KMS-11 (cell line): ENCODE data around the gene G6PC1.

Experiments
- H2AFZ ChIP-seq: fragments of 200-600 bp; sonication (generic); 2 replicates; pipeline ENCODE4 v1.6.1; 2016; ENCODE audit warnings: antibody characterized with exemption, mixed run types, low read depth
- H3K27ac ChIP-seq: fragments of 200-600 bp; sonication (generic); 2 replicates; pipeline ENCODE4 v1.6.1; 2016; ENCODE audit warnings: mild to moderate bottlenecking, mixed run types
- H3K27me3 ChIP-seq: fragments of 200-600 bp; sonication (generic); 2 replicates; pipeline ENCODE4 v1.6.1; 2017; ENCODE audit warnings: mild to moderate bottlenecking, low read depth, mixed run types, moderate library complexity; ENCODE audit not compliant: insufficient read depth
- H3K36me3 ChIP-seq: fragments of 200-600 bp; sonication (generic); 2 replicates; pipeline ENCODE4 v1.6.1; 2017; ENCODE audit warnings: mild to moderate bottlenecking, mixed run types; ENCODE audit not compliant: insufficient read depth
- H3K4me1 ChIP-seq: fragments of 200-600 bp; sonication (generic); 2 replicates; pipeline ENCODE4 v1.6.1; 2016; ENCODE audit warnings: mild to moderate bottlenecking, low read depth, mixed run types; ENCODE audit not compliant: poor library complexity, severe bottlenecking
- H3K4me2 ChIP-seq: fragments of 200-600 bp; sonication (generic); 2 replicates; pipeline ENCODE4 v1.7.0; 2016; ENCODE audit warnings: mild to moderate bottlenecking, mixed run types
- H3K4me3 ChIP-seq: fragments of 200-600 bp; sonication (generic); IDR thresholded peaks from 2 replicates; pipeline ENCODE4 v1.6.1; 2017; ENCODE audit warnings: low read depth, low read length, mixed read lengths; ENCODE audit not compliant: insufficient read depth
- H3K79me2 ChIP-seq: fragments of 200-600 bp; sonication (generic); 2 replicates; pipeline ENCODE4 v1.6.1; 2016; ENCODE audit warnings: low read depth, mixed run types; ENCODE audit not compliant: insufficient read depth
- H3K9ac ChIP-seq: fragments of 200-600 bp; sonication (generic); 2 replicates; pipeline ENCODE4 v1.6.1; 2016; ENCODE audit warnings: mild to moderate bottlenecking, mixed run types
- H4K20me1 ChIP-seq: fragments of 200-600 bp; sonication (generic); 2 replicates; pipeline ENCODE4 v1.6.1; 2016; ENCODE audit warnings: mild to moderate bottlenecking, mixed run types; ENCODE audit not compliant: insufficient read depth
- TF ChIP-seq, protein P1 (sequence below): fragments of 200-600 bp; sonication (generic); conservative IDR thresholded peaks from 2 replicates; pipeline ENCODE4 v1.6.1; 2017; ENCODE audit warnings: low read depth, mild to moderate bottlenecking, antibody characterized with exemption, low read length, moderate library complexity, mixed read lengths

G6PC1 gene

DNA sequence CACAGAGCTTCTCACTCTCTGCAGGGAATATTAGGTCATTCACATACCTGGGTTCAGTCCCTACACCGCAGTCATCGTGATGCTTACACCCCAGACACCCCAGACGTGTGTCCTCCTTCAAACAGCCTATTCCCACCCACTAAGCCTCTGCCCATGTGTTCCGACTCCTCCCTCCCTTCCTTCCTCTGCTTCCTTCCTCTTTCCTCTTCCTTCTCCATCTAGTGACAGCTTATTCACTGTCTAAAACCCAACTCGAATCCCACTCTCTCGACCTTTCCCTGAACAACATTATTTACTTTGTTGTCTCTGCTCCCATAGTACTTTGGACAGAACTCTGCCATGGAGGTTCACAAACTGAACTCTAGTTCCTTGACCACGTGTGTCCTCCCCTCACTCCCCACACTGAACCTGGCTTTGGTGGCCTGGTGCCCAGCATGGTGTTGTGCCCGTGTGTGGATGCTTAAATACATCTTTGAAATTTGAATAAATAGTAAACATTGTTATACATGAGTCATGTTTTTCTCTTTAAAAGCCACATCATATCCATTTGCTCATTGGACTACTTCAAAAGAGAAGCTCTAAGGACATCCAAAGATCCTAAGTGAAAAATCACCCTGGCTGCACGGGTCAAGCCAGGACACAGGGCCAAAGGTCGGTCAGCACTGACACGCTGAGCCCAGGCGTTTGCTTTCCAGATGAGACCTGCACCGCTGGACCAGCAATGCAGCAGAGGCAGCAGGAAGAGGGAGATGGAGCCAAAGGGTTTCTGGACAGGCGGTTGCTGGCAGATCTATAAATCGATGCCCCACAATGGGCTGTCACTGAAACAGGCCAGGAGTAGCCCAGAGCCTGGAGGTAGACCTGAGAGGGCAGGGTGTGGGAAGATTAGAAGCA, 14.1 kb upstream of the G6PC1 start:
- no peak overlapping the region for H3K4me2 ChIP-seq
- no peak overlapping the region for H3K9ac ChIP-seq
- H2AFZ ChIP-seq = no peak overlapping the region
- H3K79me2 ChIP-seq = no peaks in the 10 kb centered on the region
- H3K27me3 ChIP-seq = no peaks in the 10 kb centered on the region
- H3K36me3 ChIP-seq = no peaks in the 10 kb centered on the region
- H3K4me1 ChIP-seq = no peaks in the 10 kb centered on the region
- H3K4me3 ChIP-seq = no peak overlapping the region
- H4K20me1 ChIP-seq = no peaks in the 10 kb centered on the region
- no peak overlapping the region for H3K27ac ChIP-seq
- TF ChIP-seq, protein P1, sequence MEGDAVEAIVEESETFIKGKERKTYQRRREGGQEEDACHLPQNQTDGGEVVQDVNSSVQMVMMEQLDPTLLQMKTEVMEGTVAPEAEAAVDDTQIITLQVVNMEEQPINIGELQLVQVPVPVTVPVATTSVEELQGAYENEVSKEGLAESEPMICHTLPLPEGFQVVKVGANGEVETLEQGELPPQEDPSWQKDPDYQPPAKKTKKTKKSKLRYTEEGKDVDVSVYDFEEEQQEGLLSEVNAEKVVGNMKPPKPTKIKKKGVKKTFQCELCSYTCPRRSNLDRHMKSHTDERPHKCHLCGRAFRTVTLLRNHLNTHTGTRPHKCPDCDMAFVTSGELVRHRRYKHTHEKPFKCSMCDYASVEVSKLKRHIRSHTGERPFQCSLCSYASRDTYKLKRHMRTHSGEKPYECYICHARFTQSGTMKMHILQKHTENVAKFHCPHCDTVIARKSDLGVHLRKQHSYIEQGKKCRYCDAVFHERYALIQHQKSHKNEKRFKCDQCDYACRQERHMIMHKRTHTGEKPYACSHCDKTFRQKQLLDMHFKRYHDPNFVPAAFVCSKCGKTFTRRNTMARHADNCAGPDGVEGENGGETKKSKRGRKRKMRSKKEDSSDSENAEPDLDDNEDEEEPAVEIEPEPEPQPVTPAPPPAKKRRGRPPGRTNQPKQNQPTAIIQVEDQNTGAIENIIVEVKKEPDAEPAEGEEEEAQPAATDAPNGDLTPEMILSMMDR = no peak

DNA sequence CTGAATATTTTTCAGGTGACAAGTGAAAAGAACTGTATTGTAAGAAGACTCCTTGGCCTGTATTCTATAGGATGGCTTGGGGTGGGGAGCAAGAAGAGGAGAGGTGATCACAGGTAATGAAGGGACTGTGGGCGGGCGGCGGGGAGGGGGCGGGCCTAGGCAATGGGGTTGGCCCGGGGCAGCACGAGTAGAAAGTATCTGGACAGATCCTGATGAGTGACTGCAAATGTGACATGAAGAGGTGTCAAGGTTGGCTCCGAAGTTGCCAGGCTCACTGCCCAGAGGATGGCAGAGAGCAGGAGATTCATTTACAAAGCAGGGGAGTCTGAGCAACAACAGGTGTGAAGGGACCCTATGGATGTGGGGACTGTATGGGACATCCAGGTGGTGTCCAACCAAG, 10.8 kb upstream of the G6PC1 start:
- Histone ChIP-seq H3K4me2 (no peak overlapping the region), H3K27me3 (no peaks in the 10 kb centered on the region; the same call in 1 of the 2 replicates), H4K20me1 (no peaks in the 10 kb centered on the region), H2AFZ (no peak overlapping the region), H3K36me3 (no peaks in the 10 kb centered on the region), H3K27ac (no peak overlapping the region), H3K79me2 (no peaks in the 10 kb centered on the region), H3K4me1 (no peaks in the 10 kb centered on the region), H3K9ac (no peak overlapping the region), H3K4me3 (no peak overlapping the region)
- TF ChIP-seq, protein P1 = no peak

DNA sequence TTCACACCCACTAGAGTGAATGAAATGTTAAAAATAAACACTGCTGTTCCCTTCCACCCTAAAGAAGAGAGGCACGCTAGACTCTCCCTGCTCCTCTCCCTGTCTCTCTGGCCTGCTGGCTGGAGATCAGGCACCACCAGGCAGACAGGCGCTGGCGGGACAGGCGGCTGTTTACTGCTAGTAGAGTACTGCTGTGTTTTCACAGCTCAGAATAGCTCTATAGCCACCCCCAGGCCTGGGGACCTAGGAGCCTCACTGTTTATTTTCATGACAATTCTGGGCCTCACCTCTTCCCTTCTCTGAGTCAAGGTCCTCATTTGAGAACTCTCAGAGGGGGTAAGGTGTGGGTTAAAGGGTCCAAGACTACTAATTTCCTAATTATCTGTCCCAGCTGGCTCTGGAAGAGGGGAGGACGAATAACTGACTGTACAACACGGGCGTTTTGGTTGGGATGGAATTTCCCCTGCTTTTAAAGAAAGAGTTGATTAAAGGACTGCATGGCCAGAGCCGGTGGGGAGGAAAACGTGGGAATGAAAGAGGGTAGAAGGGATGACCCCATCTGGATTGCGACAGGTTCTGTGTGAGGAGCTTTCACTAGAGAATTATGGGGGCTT, 9.0 kb upstream of the G6PC1 start:
- no peak overlapping the region for H3K27ac ChIP-seq

DNA sequence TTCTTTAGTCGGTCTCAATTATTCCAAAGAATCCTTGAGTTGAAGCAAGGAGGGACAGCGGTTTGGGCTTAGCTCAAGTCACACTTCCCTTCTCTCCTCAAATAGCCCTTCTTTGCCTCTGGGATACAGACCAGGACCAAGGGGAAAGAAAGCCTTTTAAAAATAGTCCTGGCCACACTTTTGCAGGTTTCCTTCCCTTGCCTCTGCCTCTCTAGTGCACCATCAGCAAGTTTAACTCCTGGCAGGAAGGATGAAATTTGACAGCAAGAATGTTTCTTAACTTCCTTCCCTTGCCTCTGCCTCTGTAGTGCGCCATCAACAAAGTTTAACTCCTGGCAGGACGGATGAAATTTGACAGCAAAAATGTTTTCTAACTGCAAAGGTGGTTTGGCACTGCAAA, 7.2 kb upstream of the G6PC1 start:
- Histone ChIP-seq H2AFZ (no peak overlapping the region), H3K79me2 (no peaks in the 10 kb centered on the region), H4K20me1 (no peaks in the 10 kb centered on the region), H3K27me3 (no peaks in the 10 kb centered on the region; the same call in 1 of the 2 replicates), H3K4me3 (no peak overlapping the region), H3K36me3 (no peaks in the 10 kb centered on the region), H3K4me1 (no peaks in the 10 kb centered on the region), H3K27ac (no peak overlapping the region), H3K4me2 (no peak overlapping the region), H3K9ac (no peak overlapping the region)
- TF ChIP-seq, protein P1 = no peak

More for the DNA sequence above, 9.0 kb upstream of the G6PC1 start:
- Histone ChIP-seq H3K36me3 (no peaks in the 10 kb centered on the region), H4K20me1 (no peaks in the 10 kb centered on the region), H3K4me1 (no peaks in the 10 kb centered on the region), H3K4me3 (no peak overlapping the region), H2AFZ (no peak overlapping the region), H3K4me2 (no peak overlapping the region), H3K79me2 (no peaks in the 10 kb centered on the region), H3K27me3 (no peaks in the 10 kb centered on the region; the same call in 1 of the 2 replicates), H3K9ac (no peak overlapping the region)
- TF ChIP-seq, protein P1 = no peak
